ENCODE data around the gene RABAC1. TPM values are rescaled to one million over a fixed set of nuclear protein-coding genes. Genes with fewer than 3 reads are reported as not detected.

Gene RABAC1
- total and polyA plus RNA-seq, 2 of the 8 experiments (the other 6 are each of a cell fraction or from before 2014, with no cell fraction given) = 124 to 439 TPM

DNA sequence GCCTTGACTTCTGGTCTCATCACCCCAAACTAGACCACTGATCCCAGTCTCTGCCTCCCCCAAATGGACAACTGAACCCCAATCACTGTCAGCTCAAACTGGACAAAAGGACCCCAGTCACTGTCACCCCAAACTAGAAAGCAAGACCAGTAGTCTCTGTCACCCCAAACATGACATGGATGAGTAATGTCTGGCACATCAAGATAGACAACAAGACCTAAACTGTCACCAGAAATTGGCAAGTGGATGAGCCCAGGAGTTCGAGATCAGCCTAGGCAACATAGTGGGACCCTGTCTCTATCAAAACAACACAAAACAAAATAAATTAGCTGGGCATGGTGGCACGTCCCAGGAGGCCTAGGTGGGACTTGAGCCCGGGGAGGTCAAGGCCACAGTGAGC is 12.0 kb downstream of the RABAC1 start:
- Histone ChIP-seq H3K27me3 (replicated peaks in 1 of 4; ENCODE audit: control insufficient read depth in 3 of 4, extremely low read depth in 1 of 4, insufficient read depth in 3 of 4, low read length in 3 of 4) (no peaks in the 10 kb centered on the region), H3K4me2 (ENCODE audit: insufficient read depth in 1 of 2, low read depth in 2 of 2, low read length in 2 of 2) (no peak overlapping the region), H4K8ac (ENCODE audit: extremely low read depth, insufficient read depth, low read length) (no peak overlapping the region), H2AFZ (ENCODE audit: low read length) (no peak overlapping the region), H2BK20ac (ENCODE audit: low read length) (no peak overlapping the region), H3K9ac (replicated peaks in 1 of 4; ENCODE audit: extremely low read depth in 1 of 4, low read depth in 3 of 4, low read length in 3 of 4) (no peak overlapping the region), H2BK15ac (ENCODE audit: low read length) (no peak overlapping the region), H4K5ac (ENCODE audit: insufficient read length, low read depth, low read length) (no peak overlapping the region), H3K56ac (replicated peaks; ENCODE audit: insufficient read length, low read depth, low read length) (no peak overlapping the region), H3K4me3 (ENCODE audit: extremely low read depth in 1 of 4, insufficient read depth in 2 of 4, low read depth in 3 of 4, low read length in 4 of 4) (no peak overlapping the region), H3K9me3 (ENCODE audit: insufficient read depth in 2 of 2, low read depth in 1 of 2, low read length in 1 of 2) (no peaks in the 10 kb centered on the region), H3K23me2 (ENCODE audit: low read depth, low read length) (no peaks in the 10 kb centered on the region), H2BK12ac (ENCODE audit: low read depth, low read length) (no peak overlapping the region), H3K36me3 (ENCODE audit: control insufficient read depth in 2 of 4, insufficient read depth in 4 of 4, low read length in 3 of 4) (no peaks in the 10 kb centered on the region), H2AK5ac (ENCODE audit: low read depth, low read length) (no peak overlapping the region), H3K79me2 (ENCODE audit: control insufficient read depth in 1 of 2, insufficient read depth in 2 of 2, low read length in 2 of 2) (no peaks in the 10 kb centered on the region), H3K27ac (ENCODE audit: low read depth, low read length) (no peak overlapping the region), H3K23ac (ENCODE audit: insufficient read length) (no peak overlapping the region), H2BK120ac (replicated peaks; ENCODE audit: low read depth, low read length) (no peak overlapping the region), H4K20me1 (replicated peaks in 1 of 2; ENCODE audit: control insufficient read depth in 1 of 2, insufficient read depth in 2 of 2, low read length in 2 of 2) (no peaks in the 10 kb centered on the region), H3K14ac (ENCODE audit: insufficient read length) (no peak overlapping the region), H2BK5ac (ENCODE audit: low read depth, low read length) (no peak overlapping the region), H3K4ac (replicated peaks; ENCODE audit: insufficient read length, low read depth, low read length) (no peak overlapping the region), H4K91ac (replicated peaks; ENCODE audit: insufficient read length, low read length) (no peak overlapping the region), H3K4me1 (replicated peaks in 1 of 4; ENCODE audit: control insufficient read depth in 3 of 4, insufficient read depth in 4 of 4, low read length in 3 of 4) (no peaks in the 10 kb centered on the region), H3K18ac (ENCODE audit: extremely low read depth, low read length) (no peak overlapping the region), H3K79me1 (ENCODE audit: low read depth, low read length) (no peaks in the 10 kb centered on the region)
- WGBS, 2 experiments (ENCODE audit: extremely low coverage in 1 of 2, insufficient coverage in 1 of 2, insufficient read length in 1 of 2, insufficient replicate concordance in 2 of 2, low coverage in 1 of 2, low lambda C conversion rate in 2 of 2, missing lambda C conversion rate in 1 of 2) = 89% methylated on average over 3 of the region's 3 CpGs; no CpG with 5 or more reads in 1 of the 2 experiments
- DNase-seq (ENCODE audit: low read depth in 1 of 2, low spot score in 2 of 2) (no peak), FAIRE-seq (no peak)
- ChIA-PET POLR2A (ENCODE audit: partially characterized antibody) (interaction anchor here (0.7 to 5.4 kb wide), 4 partner anchors 10 to 86 kb away, joined by 4 to 26 read pairs (median 8); partner anchors contain the start of gene RPS19), CTCF (ENCODE audit: partially characterized antibody) (interaction anchor here (0.8 to 8.0 kb wide), 7 partner anchors 10 to 83 kb away, joined by 3 to 51 read pairs (median 5); no protein-coding TSS in a partner anchor)
- TF ChIP-seq GTF2F1 (IDR thresholded peaks at IDR 0.05; ENCODE audit: borderline replicate concordance, low read depth, low read length) = no peak
- no peak for TF ChIP-seq SAP30 (IDR thresholded peaks at IDR 0.05; ENCODE audit: insufficient read depth, insufficient replicate concordance, low read length)
- TF ChIP-seq, protein P1, sequence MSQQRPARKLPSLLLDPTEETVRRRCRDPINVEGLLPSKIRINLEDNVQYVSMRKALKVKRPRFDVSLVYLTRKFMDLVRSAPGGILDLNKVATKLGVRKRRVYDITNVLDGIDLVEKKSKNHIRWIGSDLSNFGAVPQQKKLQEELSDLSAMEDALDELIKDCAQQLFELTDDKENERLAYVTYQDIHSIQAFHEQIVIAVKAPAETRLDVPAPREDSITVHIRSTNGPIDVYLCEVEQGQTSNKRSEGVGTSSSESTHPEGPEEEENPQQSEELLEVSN (IDR thresholded peaks at IDR 0.05) = no peak
- no peak for TF ChIP-seq RAD21 (IDR thresholded peaks at IDR 0.05 in 1 of 2, conservative IDR thresholded peaks at IDR 0.05 in 1 of 2; ENCODE audit: low read depth in 2 of 2, low read length in 2 of 2)
- TF ChIP-seq KDM5A (IDR thresholded peaks at IDR 0.05; ENCODE audit: low read length) = no peak
- no peak for TF ChIP-seq SIN3A (conservative IDR thresholded peaks at IDR 0.05 in 1 of 2, IDR thresholded peaks at IDR 0.05 in 1 of 2; ENCODE audit: low read depth in 1 of 2, low read length in 2 of 2)
- no peak for TF ChIP-seq RBBP5 (IDR thresholded peaks at IDR 0.05; ENCODE audit: borderline replicate concordance, low read depth, low read length)
- no peak for TF ChIP-seq EP300 (IDR thresholded peaks at IDR 0.05; ENCODE audit: borderline replicate concordance in 1 of 2, low read depth in 2 of 2, low read length in 2 of 2)
- no peak for TF ChIP-seq EZH2 (IDR thresholded peaks at IDR 0.05; ENCODE audit: low read depth, low read length, severe bottlenecking)
- no peak for TF ChIP-seq RXRA (IDR thresholded peaks at IDR 0.05; ENCODE audit: insufficient read depth, low read depth, low read length)
- TF ChIP-seq CBX5 (IDR thresholded peaks at IDR 0.05; ENCODE audit: low read depth, low read length) = no peak
- TF ChIP-seq SP1 (IDR thresholded peaks at IDR 0.05; ENCODE audit: low read depth, low read length) = no peak

All from H1 (cell line).